WTC11 (cell line): ENCODE results near the gene STRN3.

Experiments used
- GABPB1 ChIP-seq: sonication (generic); formaldehyde crosslinking; IDR thresholded peaks from 2 replicates; pipeline ENCODE4 v1.8.1; 2023; ENCODE audit warnings: mild to moderate bottlenecking, missing genetic modification reagents
- NFATC4 ChIP-seq: fragments of 250-450 bp; sonication (Bioruptor Pico); IDR thresholded peaks from 2 replicates; pipeline ENCODE4 v1.9.0; 2021; ENCODE audit warnings: mild to moderate bottlenecking
- NR3C1 ChIP-seq: sonication (generic); formaldehyde crosslinking; conservative IDR thresholded peaks from 2 replicates; pipeline ENCODE4 v1.8.1; 2023; ENCODE audit warnings: low read depth, mild to moderate bottlenecking, missing genetic modification reagents
- TF ChIP-seq, protein P1 (sequence below): fragments of 200-600 bp; IDR thresholded peaks from 2 replicates; pipeline ENCODE4 v1.8.0; 2022; ENCODE audit warnings: antibody characterized with exemption
- TF ChIP-seq, protein P2 (sequence below): sonication (generic); formaldehyde crosslinking; conservative IDR thresholded peaks from 2 replicates; pipeline ENCODE4 v1.8.1; 2022; ENCODE audit warnings: mild to moderate bottlenecking, missing genetic modification reagents

DNA sequence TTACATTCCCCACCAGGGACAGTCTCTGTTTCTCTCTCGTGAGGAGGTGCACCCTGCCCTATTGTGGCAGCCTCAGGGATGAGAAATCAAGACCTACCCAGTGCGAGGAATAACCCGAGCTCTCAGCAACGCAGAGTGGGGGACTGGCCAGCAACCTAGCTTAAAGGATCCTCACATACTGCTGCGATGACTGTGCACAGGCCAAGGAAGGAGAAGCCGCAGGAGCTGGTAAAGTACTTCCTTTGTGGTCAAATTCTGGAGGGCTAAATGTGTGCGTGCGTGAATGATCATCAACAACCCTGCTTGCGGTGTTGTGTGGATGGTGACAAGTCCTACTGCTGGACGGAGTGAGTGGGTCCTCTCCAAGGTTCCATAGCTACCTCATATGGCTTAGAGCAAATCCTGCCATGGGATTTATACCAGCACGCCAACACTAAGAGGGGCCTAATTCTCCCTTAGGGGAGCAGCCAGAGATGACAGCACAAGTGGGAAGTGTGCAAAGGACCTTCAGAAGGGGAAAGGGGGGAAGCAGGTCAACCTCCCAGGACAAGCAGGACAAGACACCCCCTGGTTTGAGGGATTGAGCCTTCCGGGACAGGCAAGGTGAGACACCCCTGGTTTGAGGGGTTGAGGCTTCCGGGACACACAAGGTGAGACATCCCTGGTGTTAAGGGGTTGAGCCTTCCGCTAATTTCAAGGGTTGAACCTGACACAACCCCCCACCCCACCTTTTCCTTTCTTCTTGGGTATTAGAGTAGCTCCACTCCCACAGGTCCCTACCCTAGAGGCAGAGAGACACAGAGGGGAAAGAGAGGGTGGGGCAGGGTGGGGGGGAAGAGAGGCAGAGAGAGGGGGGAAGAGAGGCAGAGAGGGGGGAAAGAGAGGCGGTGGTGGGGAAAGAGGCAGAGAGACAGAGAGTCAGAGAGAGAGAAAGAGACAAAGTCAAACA lies 59.5 kb downstream of the STRN3 start:
- TF ChIP-seq, protein P1, sequence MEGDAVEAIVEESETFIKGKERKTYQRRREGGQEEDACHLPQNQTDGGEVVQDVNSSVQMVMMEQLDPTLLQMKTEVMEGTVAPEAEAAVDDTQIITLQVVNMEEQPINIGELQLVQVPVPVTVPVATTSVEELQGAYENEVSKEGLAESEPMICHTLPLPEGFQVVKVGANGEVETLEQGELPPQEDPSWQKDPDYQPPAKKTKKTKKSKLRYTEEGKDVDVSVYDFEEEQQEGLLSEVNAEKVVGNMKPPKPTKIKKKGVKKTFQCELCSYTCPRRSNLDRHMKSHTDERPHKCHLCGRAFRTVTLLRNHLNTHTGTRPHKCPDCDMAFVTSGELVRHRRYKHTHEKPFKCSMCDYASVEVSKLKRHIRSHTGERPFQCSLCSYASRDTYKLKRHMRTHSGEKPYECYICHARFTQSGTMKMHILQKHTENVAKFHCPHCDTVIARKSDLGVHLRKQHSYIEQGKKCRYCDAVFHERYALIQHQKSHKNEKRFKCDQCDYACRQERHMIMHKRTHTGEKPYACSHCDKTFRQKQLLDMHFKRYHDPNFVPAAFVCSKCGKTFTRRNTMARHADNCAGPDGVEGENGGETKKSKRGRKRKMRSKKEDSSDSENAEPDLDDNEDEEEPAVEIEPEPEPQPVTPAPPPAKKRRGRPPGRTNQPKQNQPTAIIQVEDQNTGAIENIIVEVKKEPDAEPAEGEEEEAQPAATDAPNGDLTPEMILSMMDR, result no peak
- TF ChIP-seq NR3C1 (no peak), NFATC4 (CRISPR knock-in tag) (no peak), GABPB1 (peak; percentile 35; the same call in 1 of the 2 replicates)
- TF ChIP-seq, protein P2, sequence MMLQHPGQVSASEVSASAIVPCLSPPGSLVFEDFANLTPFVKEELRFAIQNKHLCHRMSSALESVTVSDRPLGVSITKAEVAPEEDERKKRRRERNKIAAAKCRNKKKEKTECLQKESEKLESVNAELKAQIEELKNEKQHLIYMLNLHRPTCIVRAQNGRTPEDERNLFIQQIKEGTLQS (CRISPR knock-in tag), result no peak
